Tibial nerve (tissue), 3 donors: ENCODE measurements around the gene ARID3C.

Source experiments
- POLR2A ChIP-seq, 2 donors: fragments of 450-650 bp; IDR thresholded peaks; one replicate each; pipeline ENCODE4 v1.6.1; 2017; ENCODE audit warnings: antibody characterized with exemption in 2 of 2, mild to moderate bottlenecking in 2 of 2, moderate library complexity in 2 of 2
- TF ChIP-seq, protein P1 (sequence below), 5 experiments: fragments of 200-600 bp in 3 of 5; fragments of 450-650 bp in 2 of 5; sonication (generic) in 3 of 5; IDR thresholded peaks; one replicate each; pipeline ENCODE4 v1.5.1; 2016 to 2019; ENCODE audit warnings: antibody characterized with exemption in 5 of 5, mild to moderate bottlenecking in 3 of 5, moderate library complexity in 2 of 5

- TF ChIP-seq POLR2A (IDR thresholded peaks at IDR 0.05): no peak
- TF ChIP-seq, protein P1, sequence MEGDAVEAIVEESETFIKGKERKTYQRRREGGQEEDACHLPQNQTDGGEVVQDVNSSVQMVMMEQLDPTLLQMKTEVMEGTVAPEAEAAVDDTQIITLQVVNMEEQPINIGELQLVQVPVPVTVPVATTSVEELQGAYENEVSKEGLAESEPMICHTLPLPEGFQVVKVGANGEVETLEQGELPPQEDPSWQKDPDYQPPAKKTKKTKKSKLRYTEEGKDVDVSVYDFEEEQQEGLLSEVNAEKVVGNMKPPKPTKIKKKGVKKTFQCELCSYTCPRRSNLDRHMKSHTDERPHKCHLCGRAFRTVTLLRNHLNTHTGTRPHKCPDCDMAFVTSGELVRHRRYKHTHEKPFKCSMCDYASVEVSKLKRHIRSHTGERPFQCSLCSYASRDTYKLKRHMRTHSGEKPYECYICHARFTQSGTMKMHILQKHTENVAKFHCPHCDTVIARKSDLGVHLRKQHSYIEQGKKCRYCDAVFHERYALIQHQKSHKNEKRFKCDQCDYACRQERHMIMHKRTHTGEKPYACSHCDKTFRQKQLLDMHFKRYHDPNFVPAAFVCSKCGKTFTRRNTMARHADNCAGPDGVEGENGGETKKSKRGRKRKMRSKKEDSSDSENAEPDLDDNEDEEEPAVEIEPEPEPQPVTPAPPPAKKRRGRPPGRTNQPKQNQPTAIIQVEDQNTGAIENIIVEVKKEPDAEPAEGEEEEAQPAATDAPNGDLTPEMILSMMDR (IDR thresholded peaks at IDR 0.05): no peak
These were observed 39.9 kb downstream of the ARID3C start for GRCh38 chr9:34588671-34589635.
